ENCODE results near the gene OMA1. TPM values are rescaled to one million over a fixed set of nuclear protein-coding genes. Genes with fewer than 3 reads are reported as not detected.

OMA1 gene
- polyA plus RNA-seq, 1 of the 3 experiments (the other 2 are of a cell fraction), result 6.9 TPM

GRCh38 chr1:58451560-58452191 lies 94.8 kb downstream of the OMA1 start:
- no peak overlapping the region for H3K4me3 ChIP-seq (ENCODE audit: low read depth in 2 of 2, low read length in 1 of 2)
- no peaks in the 10 kb centered on the region for H3K36me3 ChIP-seq (replicated peaks in 1 of 2; ENCODE audit: control insufficient read depth in 1 of 2, insufficient read depth in 2 of 2, low read length in 1 of 2)
- H3K4me2 ChIP-seq, result no peak overlapping the region
- no peak for DNase-seq
- no peaks in the 10 kb centered on the region for H3K9me3 ChIP-seq
- no peak overlapping the region for H3K9ac ChIP-seq
- H3K9me2 ChIP-seq, result no peaks in the 10 kb centered on the region
- H3F3A ChIP-seq (replicated peaks; ENCODE audit: insufficient read depth), result no peaks in the 10 kb centered on the region
- ChIA-PET CTCF (no interaction called here), POLR2A (no interaction called here)
- TF ChIP-seq CHD2 (IDR thresholded peaks at IDR 0.05; ENCODE audit: low read length, partially characterized antibody), result no peak
- TF ChIP-seq MEF2A (IDR thresholded peaks at IDR 0.05; ENCODE audit: borderline replicate concordance, low read depth), result no peak
- no peak for TF ChIP-seq NRF1 (IDR thresholded peaks at IDR 0.05; ENCODE audit: low read depth, low read length)
- no peak for TF ChIP-seq YY1 (IDR thresholded peaks at IDR 0.05; ENCODE audit: low read depth)
- no peak for TF ChIP-seq EP300 (IDR thresholded peaks at IDR 0.05; ENCODE audit: borderline replicate concordance in 1 of 2, low read depth in 1 of 2, low read length in 1 of 2)
- TF ChIP-seq IRF3 (IDR thresholded peaks at IDR 0.05; ENCODE audit: low read depth, low read length), result no peak
- TF ChIP-seq PBX3 (IDR thresholded peaks at IDR 0.05), result no peak
- no peak for TF ChIP-seq REST (IDR thresholded peaks at IDR 0.05; ENCODE audit: low read depth, low read length)
- no peak for TF ChIP-seq TEAD4 (IDR thresholded peaks at IDR 0.05; ENCODE audit: borderline replicate concordance, insufficient read depth)
- no peak for TF ChIP-seq POLR2AphosphoS5 (IDR thresholded peaks at IDR 0.05; ENCODE audit: low read depth, low read length)
- WGBS (ENCODE audit: low lambda C conversion rate), result 79% methylated on average over 14 of the region's 14 CpGs
- H3K27ac ChIP-seq (ENCODE audit: low read depth in 2 of 2, low read length in 1 of 2), result no peak overlapping the region
- no peaks in the 10 kb centered on the region for H4K20me1 ChIP-seq (ENCODE audit: insufficient read depth)
- no peaks in the 10 kb centered on the region for H3K79me2 ChIP-seq (ENCODE audit: insufficient read depth)
- no peak overlapping the region for H2AFZ ChIP-seq (ENCODE audit: low read depth)
- H3K27me3 ChIP-seq (ENCODE audit: insufficient read depth), result no peaks in the 10 kb centered on the region
- H3K4me1 ChIP-seq (ENCODE audit: control insufficient read depth in 1 of 2, insufficient read depth in 2 of 2, low read depth in 1 of 2, low read length in 1 of 2), result peaks cover 0 to 4% of the 10 kb centered on the region in 2 experiments; a peak in 1 of 4 replicates

GRCh38 chr1:58447886-58448285 lies 98.6 kb downstream of the OMA1 start:
- DNase-seq, result peak; percentile 36
- Histone ChIP-seq H3K4me3 (ENCODE audit: low read depth in 2 of 2, low read length in 1 of 2) (no peak overlapping the region), H2AFZ (ENCODE audit: low read depth) (no peak overlapping the region), H3K36me3 (replicated peaks in 1 of 2; ENCODE audit: control insufficient read depth in 1 of 2, insufficient read depth in 2 of 2, low read length in 1 of 2) (no peaks in the 10 kb centered on the region), H3K9me3 (no peaks in the 10 kb centered on the region), H3F3A (replicated peaks; ENCODE audit: insufficient read depth) (no peaks in the 10 kb centered on the region), H3K79me2 (ENCODE audit: insufficient read depth) (no peaks in the 10 kb centered on the region), H3K9ac (no peak overlapping the region), H3K4me1 (ENCODE audit: control insufficient read depth in 1 of 2, insufficient read depth in 2 of 2, low read depth in 1 of 2, low read length in 1 of 2) (peaks cover 0 to 4% of the 10 kb centered on the region in 2 experiments; a peak in 2 of 4 replicates), H4K20me1 (ENCODE audit: insufficient read depth) (no peaks in the 10 kb centered on the region), H3K27me3 (ENCODE audit: insufficient read depth) (no peaks in the 10 kb centered on the region), H3K9me2 (no peaks in the 10 kb centered on the region), H3K4me2 (no peak overlapping the region), H3K27ac (ENCODE audit: low read depth in 2 of 2, low read length in 1 of 2) (no peak overlapping the region)
- TF ChIP-seq RCOR1 (IDR thresholded peaks at IDR 0.05; ENCODE audit: low read length) (0 out of 2 replicates have a peak, but pooled peaks have one; percentile 49), ELF1 (IDR thresholded peaks at IDR 0.05) (no peak), NFIC (IDR thresholded peaks at IDR 0.05; ENCODE audit: borderline replicate concordance) (no peak), MEF2A (IDR thresholded peaks at IDR 0.05; ENCODE audit: borderline replicate concordance, low read depth) (no peak), GATA2 (CRISPR knock-in tag; IDR thresholded peaks at IDR 0.05) (peak; percentile 51; the same call in 1 of the 2 replicates), IRF3 (IDR thresholded peaks at IDR 0.05; ENCODE audit: low read depth, low read length) (no peak), TCF12 (IDR thresholded peaks at IDR 0.05) (no peak), CHD2 (IDR thresholded peaks at IDR 0.05; ENCODE audit: low read length, partially characterized antibody) (no peak), FOXM1 (IDR thresholded peaks at IDR 0.05; ENCODE audit: low read depth) (no peak)
- ChIA-PET POLR2A (no interaction called here), CTCF (no interaction called here)
- 55% methylated on average over 2 of the region's 2 CpGs for WGBS (ENCODE audit: low lambda C conversion rate)
